GM19023 (cell line): ENCODE results near the gene ABCF3.
"Not testable (repeated sequence)": the region's sequence is repeated elsewhere in the genome, so short reads cannot be mapped to it uniquely, and the experiment has no call there.

Source experiments
- ATAC-seq: cut with Tn5 transposase; IDR thresholded peaks from one replicate; pipeline ENCODE4 v1.9.1; 2021; ENCODE audit warnings: mild to moderate bottlenecking, moderate library complexity; ENCODE audit not compliant: unreplicated experiment

The ABCF3 gene, protein sequence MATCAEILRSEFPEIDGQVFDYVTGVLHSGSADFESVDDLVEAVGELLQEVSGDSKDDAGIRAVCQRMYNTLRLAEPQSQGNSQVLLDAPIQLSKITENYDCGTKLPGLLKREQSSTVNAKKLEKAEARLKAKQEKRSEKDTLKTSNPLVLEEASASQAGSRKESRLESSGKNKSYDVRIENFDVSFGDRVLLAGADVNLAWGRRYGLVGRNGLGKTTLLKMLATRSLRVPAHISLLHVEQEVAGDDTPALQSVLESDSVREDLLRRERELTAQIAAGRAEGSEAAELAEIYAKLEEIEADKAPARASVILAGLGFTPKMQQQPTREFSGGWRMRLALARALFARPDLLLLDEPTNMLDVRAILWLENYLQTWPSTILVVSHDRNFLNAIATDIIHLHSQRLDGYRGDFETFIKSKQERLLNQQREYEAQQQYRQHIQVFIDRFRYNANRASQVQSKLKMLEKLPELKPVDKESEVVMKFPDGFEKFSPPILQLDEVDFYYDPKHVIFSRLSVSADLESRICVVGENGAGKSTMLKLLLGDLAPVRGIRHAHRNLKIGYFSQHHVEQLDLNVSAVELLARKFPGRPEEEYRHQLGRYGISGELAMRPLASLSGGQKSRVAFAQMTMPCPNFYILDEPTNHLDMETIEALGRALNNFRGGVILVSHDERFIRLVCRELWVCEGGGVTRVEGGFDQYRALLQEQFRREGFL

DNA sequence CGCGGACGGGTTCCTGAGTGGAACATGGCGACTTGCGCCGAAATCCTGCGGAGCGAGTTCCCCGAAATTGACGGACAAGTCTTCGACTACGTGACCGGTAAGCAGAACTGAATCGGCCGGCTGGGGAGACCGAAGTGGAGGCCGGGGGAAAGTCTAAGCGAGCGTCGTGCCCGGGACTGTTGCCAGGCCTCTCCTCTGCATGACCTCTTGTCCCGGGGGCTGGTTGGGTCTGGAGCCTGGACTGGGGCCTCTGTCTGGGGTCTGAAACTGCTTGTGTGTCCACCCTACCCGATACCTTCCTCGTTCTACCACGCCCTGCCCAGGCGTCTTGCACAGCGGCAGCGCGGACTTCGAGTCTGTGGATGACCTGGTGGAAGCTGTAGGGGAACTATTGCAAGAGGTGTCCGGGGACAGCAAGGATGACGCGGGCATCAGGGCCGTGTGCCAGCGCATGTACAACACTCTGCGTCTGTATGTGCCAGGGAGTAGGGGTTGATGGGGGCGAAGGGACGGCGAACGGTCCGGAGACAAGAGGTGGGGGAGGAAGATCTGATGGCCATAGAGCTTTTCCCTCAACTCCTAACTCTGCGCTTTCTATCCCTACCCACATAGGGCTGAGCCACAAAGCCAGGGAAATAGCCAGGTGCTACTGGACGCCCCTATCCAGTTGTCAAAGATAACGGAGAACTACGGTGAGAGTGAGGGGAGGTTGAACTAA is at the start of gene ABCF3:
Gene ABCF3 (plus strand): TSS at position 16 of the 718 bp plus-strand sequence. CDS start 9 bp downstream, at position 25.
- peak; percentile 39 for ATAC-seq

- no peak for ATAC-seq
Measured at GRCh38 chr3:184140436-184140835, 45.6 kb upstream of the ABCF3 start.

- no peak for ATAC-seq
Measured at GRCh38 chr3:184142199-184142598, 43.8 kb upstream of the ABCF3 start.

DNA sequence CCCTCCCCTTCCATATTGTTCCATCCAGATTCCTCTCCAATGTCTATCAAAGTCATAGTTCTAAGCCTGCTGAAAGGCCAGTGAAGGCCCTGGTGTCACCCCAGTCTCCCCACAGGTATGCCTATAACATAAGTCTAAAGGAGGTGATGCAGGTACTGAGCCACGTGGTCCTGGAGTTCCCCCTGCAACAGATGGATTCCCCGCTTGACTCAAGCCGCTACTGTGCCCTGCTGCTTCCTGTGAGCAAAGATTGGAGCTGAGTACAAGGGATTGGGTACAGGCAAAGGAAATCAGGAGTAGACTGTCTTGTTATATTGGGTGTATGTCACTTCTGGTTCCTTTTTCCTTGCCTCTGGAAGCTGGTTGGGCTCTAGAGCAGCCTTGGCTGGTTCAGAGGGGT is 42.7 kb upstream of the ABCF3 start:
- ATAC-seq, result no peak

DNA sequence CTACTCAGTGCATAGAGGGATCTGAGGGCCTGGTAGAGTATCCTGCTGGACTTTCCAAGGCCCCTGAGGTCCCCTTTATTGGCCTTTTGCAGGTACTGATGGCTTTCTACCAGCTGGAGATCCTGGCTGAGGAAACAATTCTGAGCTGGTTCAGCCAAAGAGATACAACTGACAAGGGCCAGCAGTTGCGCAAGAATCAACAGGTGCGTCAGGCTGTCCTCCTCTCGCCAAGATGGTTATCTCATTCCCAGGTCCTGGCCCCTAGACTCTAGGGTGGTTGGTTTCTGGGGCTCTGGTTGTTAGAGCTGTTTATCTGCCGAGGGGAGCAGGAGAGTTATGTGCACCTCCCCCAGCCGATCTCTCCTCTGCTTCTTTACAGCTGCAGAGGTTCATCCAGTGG is 41.5 kb upstream of the ABCF3 start:
- ATAC-seq, result no peak

DNA sequence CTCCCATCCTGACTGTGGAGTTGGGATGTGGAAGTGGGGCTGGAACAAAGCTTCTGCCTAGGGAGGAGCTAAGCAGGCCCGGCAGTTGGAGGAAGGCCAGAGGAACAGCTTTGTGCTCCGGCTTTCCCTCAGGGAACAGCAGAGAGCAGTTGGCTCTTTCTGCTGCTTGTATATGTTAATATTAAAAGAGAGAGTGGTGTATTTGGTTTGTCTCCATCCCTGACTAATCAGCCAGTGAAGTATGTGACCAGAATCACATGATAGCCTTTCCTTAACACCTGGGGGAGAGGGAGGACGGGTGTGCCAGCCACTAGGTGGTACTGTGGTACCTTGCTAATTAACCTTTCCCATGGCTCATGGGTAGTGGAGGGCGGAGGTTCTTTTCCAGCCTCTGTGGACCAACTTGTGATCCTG is 40.9 kb upstream of the ABCF3 start:
- ATAC-seq, result no peak

GRCh38 chr3:184145751-184146270 is 40.2 kb upstream of the ABCF3 start:
- no peak for ATAC-seq

DNA sequence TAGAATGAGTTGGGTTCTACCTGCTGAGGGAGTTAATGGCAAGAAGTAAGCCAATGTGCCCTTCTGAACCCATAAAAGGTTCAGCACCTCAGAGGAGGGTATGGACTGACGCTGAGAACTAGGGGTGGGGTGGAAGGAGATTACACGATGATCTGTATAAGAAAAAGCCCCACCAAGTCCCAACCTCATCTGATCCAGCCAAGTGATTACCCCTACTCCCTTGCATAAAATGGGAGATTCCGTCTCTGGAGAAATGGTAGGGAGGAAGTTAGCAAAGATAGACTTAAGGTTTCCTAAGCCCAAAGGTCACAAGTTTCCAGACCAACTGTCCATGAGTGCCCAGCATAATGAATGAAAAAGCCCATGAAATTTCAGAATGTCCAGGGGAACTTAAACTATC is 37.9 kb upstream of the ABCF3 start:
- ATAC-seq, result no peak

- no peak for ATAC-seq
Measured at GRCh38 chr3:184149123-184149522, 36.9 kb upstream of the ABCF3 start.

- not testable (repeated sequence) for ATAC-seq
Measured at GRCh38 chr3:184149770-184150169, 36.2 kb upstream of the ABCF3 start.

- peak; percentile 80 for ATAC-seq
Measured at GRCh38 chr3:184154885-184155643, 30.9 kb upstream of the ABCF3 start, which contains the start of gene DVL3. Gene DVL3 (plus strand): TSS chr3:184155377. CDS start chr3:184155636, 259 bp downstream.

DNA sequence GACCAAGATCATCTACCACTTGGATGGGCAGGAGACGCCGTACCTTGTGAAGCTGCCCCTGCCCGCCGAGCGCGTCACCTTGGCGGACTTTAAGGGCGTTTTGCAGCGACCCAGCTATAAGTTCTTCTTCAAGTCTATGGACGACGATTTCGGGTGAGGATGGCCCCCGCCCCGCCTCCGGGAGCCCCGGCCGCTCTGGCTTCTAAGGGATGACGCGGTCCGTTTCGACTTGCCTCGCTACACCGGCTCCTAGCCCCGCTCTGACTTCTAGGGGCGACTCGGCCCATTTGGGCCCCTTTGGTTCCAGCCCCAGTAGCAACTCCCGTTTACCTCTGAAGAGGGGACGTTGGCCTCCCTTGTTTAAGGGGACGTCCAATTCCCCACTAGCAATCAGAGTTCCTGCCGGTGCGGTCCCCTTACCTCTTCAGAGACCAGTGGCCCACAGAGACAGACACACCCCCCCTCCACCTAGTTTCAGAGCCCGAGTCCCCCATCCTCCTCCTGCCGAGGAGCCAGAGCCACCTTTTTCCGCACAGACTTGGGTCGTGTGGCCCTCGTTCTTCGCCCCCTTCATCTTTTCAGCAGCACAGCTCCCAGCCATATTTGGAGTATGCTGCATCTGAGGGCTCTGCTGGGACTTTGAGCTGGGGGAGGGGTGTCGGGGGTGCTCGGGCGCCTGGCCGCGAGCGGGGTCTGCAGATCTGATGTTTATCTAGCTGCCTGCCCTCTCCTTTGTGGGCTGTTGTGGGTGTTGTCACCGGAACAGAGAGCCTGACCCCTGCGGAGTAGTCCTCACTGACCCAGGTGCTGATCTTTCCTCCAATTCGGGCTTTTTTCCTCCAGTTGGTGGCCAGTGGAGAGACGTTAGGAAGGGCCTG is 30.1 kb upstream of the ABCF3 start:
- ATAC-seq, result peak; percentile 40

GRCh38 chr3:184156522-184156955 is 29.5 kb upstream of the ABCF3 start:
- no peak for ATAC-seq

DNA sequence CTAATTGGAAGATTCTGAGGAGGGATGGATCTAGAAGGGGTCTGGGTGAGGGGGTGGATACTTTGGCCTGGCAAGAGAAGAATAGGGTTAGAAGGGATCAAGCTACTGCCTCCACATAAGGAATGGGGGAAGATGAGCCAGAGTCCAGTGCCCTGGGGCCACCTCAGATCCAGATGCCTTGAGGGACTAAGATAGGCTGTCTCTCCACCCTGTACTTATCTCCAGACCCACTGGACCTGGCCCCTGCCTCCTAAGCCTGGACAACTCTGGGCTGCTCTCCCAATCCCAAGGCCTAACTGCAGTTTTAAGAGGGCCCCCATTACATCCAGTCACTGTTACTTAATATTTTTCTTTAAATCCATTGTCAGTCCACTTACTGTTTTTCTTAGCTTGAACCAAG is 28.8 kb upstream of the ABCF3 start:
- no peak for ATAC-seq

- no peak for ATAC-seq
Measured at GRCh38 chr3:184158404-184158803, 27.6 kb upstream of the ABCF3 start.

GRCh38 chr3:184160456-184160855 is 25.5 kb upstream of the ABCF3 start:
- no peak for ATAC-seq

DNA sequence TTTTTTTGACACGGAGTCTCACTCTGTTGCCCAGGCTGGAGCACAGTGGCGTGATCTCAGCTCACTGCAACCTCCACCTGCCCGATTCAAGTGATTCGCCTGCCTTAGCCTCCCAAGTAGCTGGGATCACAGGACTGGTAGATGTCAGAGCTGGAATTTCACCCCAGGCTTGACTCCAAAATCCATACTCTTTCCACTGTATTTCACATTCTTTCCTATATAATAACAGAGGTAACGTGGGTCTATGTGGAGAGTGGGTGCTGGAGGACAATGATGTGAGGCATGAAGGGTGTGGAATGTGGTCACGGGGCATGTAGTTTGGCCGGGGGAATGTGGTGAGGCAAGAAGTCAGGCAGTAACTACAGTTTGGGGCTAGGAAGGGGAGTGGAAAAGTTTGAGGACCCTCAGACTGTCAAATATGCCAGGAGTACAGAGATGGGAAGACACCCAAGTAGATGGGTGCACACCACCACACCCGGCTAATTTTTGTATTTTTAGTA is 23.4 kb upstream of the ABCF3 start:
- ATAC-seq, result not testable (repeated sequence)

DNA sequence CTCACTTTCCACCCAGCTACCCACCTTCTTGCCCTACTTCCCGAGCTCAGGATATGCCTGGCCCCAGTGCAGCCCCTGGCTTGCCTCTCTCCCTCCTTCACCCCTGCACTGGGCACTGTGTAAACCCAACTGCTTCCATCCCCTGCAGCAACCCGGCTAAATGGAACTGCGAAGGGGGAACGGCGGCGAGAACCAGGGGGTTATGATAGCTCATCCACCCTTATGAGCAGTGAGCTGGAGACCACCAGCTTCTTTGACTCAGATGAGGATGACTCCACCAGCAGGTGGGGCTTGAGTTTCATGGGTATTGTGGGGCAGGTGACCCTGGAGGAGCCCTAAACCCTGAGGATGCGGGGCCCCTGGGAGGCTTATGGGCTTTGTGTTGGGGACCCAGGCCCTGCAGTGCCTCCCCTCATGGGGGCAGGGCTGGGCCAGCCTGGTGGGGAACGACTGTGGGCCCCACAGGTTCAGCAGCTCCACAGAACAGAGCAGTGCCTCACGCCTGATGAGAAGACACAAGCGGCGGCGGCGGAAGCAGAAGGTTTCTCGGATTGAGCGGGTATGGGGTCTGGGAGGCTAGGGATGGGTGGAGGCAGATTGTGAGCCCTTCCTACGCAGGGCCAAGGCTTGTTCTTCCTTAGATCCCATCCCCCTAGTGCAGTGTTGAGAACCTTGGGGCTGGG is 21.2 kb upstream of the ABCF3 start:
- no peak for ATAC-seq

DNA sequence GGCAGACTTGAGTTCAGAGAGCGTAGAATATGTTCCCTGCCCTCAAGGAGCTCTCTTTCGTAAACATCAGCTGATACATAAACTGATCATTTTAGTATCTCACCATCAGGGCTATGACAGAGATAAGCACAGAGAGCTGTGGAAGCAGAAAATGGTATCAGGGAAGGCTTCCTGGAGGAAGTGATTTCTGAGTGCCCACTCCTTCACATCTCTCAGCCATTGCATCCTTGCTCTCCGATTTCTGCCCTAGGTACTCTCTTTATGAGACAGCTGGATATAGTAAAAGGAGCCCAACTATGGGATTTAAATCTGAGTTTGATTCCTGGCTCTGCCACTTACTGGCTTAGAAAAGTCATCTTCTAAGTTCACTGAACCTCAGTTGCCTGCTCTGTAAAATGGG is 20.5 kb upstream of the ABCF3 start:
- no peak for ATAC-seq
